Nephron progenitor cell (in vitro differentiated cells): Measurements from ENCODE around the gene NT5E.

Experiments
- DNase-seq: peaks from one replicate; pipeline ENCODE4 v3.0.0; 2021
- H3K27ac Mint-ChIP-seq: 2 replicates; pipeline ENCODE4 v1.8.0; 2021; ENCODE audit warnings: mild to moderate bottlenecking, moderate library complexity, mixed read lengths
- H3K27me3 Mint-ChIP-seq: 2 replicates; pipeline ENCODE4 v1.8.0; 2021; ENCODE audit warnings: mild to moderate bottlenecking, low read depth, mixed read lengths; ENCODE audit not compliant: poor library complexity
- H3K36me3 Mint-ChIP-seq: 2 replicates; pipeline ENCODE4 v1.8.0; 2021; ENCODE audit warnings: low read depth, mixed read lengths
- H3K4me1 Mint-ChIP-seq: 2 replicates; pipeline ENCODE4 v1.8.0; 2021; ENCODE audit warnings: mixed read lengths
- H3K4me3 Mint-ChIP-seq: 2 replicates; pipeline ENCODE4 v1.8.0; 2021; ENCODE audit warnings: mild to moderate bottlenecking, moderate library complexity, mixed read lengths
- H3K9me3 Mint-ChIP-seq: 2 replicates; pipeline ENCODE4 v1.8.0; 2021; ENCODE audit warnings: mild to moderate bottlenecking, moderate library complexity, mixed read lengths
- CTCF ChIP-seq: fragments of 200-600 bp; sonication (generic); IDR thresholded peaks from 2 replicates; pipeline ENCODE4 v1.5.0; 2021; ENCODE audit warnings: antibody characterized with exemption

Gene NT5E

GRCh38 chr6:85408039-85408438, 41.8 kb upstream of the NT5E start:
- Mint-ChIP-seq H3K4me3 (no peak overlapping the region), H3K27ac (peak overlapping the region; percentile 62), H3K4me1 (peaks cover 15% of the 10 kb centered on the region), H3K9me3 (no peaks in the 10 kb centered on the region), H3K36me3 (no peaks in the 10 kb centered on the region), H3K27me3 (peaks cover 13% of the 10 kb centered on the region)
- DNase-seq, result no peak
- no peak for TF ChIP-seq CTCF

- H3K9me3 Mint-ChIP-seq, result no peaks in the 10 kb centered on the region
- no peak overlapping the region for H3K4me3 Mint-ChIP-seq
- H3K4me1 Mint-ChIP-seq, result peaks cover 11% of the 10 kb centered on the region
- peaks cover 6% of the 10 kb centered on the region for H3K27me3 Mint-ChIP-seq
- no peak overlapping the region for H3K27ac Mint-ChIP-seq
- no peak for TF ChIP-seq CTCF
- no peak for DNase-seq
- no peaks in the 10 kb centered on the region for H3K36me3 Mint-ChIP-seq
Measured at GRCh38 chr6:85412911-85413430, 36.9 kb upstream of the NT5E start.

- no peak for TF ChIP-seq CTCF
- H3K4me1 Mint-ChIP-seq, result no peaks in the 10 kb centered on the region
- H3K36me3 Mint-ChIP-seq, result no peaks in the 10 kb centered on the region
- H3K4me3 Mint-ChIP-seq, result no peak overlapping the region
- no peak for DNase-seq
- H3K27me3 Mint-ChIP-seq, result peaks cover 6% of the 10 kb centered on the region
- H3K27ac Mint-ChIP-seq, result no peak overlapping the region
- H3K9me3 Mint-ChIP-seq, result no peaks in the 10 kb centered on the region
Measured at GRCh38 chr6:85416049-85416448, 33.8 kb upstream of the NT5E start.

GRCh38 chr6:85416766-85417165, 33.1 kb upstream of the NT5E start:
- no peaks in the 10 kb centered on the region for H3K4me1 Mint-ChIP-seq
- no peak overlapping the region for H3K4me3 Mint-ChIP-seq
- no peaks in the 10 kb centered on the region for H3K36me3 Mint-ChIP-seq
- TF ChIP-seq CTCF, result no peak
- DNase-seq, result no peak
- no peak overlapping the region for H3K27ac Mint-ChIP-seq
- H3K9me3 Mint-ChIP-seq, result no peaks in the 10 kb centered on the region
- peaks cover 3% of the 10 kb centered on the region for H3K27me3 Mint-ChIP-seq

GRCh38 chr6:85417336-85417735, 32.5 kb upstream of the NT5E start:
- H3K36me3 Mint-ChIP-seq, result no peaks in the 10 kb centered on the region
- TF ChIP-seq CTCF, result no peak
- no peaks in the 10 kb centered on the region for H3K4me1 Mint-ChIP-seq

GRCh38 chr6:85418059-85418458, 31.8 kb upstream of the NT5E start:
- Mint-ChIP-seq H3K4me3 (no peak overlapping the region), H3K9me3 (no peaks in the 10 kb centered on the region), H3K36me3 (no peaks in the 10 kb centered on the region), H3K27me3 (peaks cover 3% of the 10 kb centered on the region), H3K27ac (no peak overlapping the region), H3K4me1 (no peaks in the 10 kb centered on the region)
- TF ChIP-seq CTCF, result no peak
- no peak for DNase-seq

More at GRCh38 chr6:85417336-85417735, 32.5 kb upstream of the NT5E start:
- Mint-ChIP-seq H3K9me3 (no peaks in the 10 kb centered on the region), H3K27ac (no peak overlapping the region), H3K27me3 (peaks cover 3% of the 10 kb centered on the region), H3K4me3 (no peak overlapping the region)
- no peak for DNase-seq
